ENCODE results near the gene EIF2B2. TPM values are rescaled to one million over a fixed set of nuclear protein-coding genes. Genes with fewer than 3 reads are reported as not detected.
A peak's percentile ranks its signal among the peaks of the same experiment; 100 is the strongest.

EIF2B2 gene
- total RNA-seq, 1 donor from 2014 or later, result 37.2 TPM

DNA sequence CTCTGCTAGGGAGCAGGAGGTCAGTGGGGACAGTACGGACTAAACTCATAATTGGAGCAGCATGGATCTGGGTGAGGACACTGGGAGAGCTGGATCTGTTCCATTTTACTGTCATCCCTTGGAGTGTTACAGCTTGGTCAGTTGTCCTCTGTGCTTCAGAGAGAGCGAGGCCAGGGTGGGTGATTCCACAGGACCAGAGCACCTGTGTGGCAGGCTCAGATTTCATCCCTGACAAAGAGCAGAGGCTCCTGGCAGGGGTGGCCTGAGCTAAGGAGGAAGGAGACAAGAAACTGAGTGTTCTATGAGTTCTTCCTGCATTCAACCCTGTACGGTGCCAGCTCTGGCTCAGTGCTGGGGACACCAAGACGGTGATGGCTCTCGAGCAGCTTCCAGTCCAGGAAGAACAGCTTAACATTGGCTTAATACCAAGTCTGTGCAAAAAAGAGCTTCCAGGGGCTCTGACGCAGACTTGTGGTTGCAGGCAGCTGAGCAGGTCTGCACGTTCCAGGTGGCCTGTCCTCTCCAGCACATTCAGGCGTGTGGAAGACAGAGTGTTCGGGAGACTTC lies 38.9 kb upstream of the EIF2B2 start:
- no peaks in the 10 kb centered on the region for H3K9me3 Mint-ChIP-seq
- ATAC-seq (ENCODE audit: low read depth) (no peak), DNase-seq (no peak)
- no peaks in the 10 kb centered on the region for H3K27me3 Mint-ChIP-seq
- intact Hi-C loops (cut with micrococcal nuclease), result loop anchor here (1.0 to 5.0 kb wide), 3 partner anchors 8 to 39 kb away; partner anchors contain the start of genes EIF2B2 and PGF
- H3K4me3 Mint-ChIP-seq, result no peak overlapping the region
- no peaks in the 10 kb centered on the region for H3K36me3 Mint-ChIP-seq (ENCODE audit: low read depth)
- CTCF ChIA-PET, result no interaction called here
- TF ChIP-seq, protein P1, sequence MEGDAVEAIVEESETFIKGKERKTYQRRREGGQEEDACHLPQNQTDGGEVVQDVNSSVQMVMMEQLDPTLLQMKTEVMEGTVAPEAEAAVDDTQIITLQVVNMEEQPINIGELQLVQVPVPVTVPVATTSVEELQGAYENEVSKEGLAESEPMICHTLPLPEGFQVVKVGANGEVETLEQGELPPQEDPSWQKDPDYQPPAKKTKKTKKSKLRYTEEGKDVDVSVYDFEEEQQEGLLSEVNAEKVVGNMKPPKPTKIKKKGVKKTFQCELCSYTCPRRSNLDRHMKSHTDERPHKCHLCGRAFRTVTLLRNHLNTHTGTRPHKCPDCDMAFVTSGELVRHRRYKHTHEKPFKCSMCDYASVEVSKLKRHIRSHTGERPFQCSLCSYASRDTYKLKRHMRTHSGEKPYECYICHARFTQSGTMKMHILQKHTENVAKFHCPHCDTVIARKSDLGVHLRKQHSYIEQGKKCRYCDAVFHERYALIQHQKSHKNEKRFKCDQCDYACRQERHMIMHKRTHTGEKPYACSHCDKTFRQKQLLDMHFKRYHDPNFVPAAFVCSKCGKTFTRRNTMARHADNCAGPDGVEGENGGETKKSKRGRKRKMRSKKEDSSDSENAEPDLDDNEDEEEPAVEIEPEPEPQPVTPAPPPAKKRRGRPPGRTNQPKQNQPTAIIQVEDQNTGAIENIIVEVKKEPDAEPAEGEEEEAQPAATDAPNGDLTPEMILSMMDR (IDR thresholded peaks at IDR 0.05), result no peak
- POLR2A ChIA-PET, result no interaction called here
- peaks cover 20% of the 10 kb centered on the region for H3K4me1 Mint-ChIP-seq
- H3K27ac Mint-ChIP-seq, result no peak overlapping the region

DNA sequence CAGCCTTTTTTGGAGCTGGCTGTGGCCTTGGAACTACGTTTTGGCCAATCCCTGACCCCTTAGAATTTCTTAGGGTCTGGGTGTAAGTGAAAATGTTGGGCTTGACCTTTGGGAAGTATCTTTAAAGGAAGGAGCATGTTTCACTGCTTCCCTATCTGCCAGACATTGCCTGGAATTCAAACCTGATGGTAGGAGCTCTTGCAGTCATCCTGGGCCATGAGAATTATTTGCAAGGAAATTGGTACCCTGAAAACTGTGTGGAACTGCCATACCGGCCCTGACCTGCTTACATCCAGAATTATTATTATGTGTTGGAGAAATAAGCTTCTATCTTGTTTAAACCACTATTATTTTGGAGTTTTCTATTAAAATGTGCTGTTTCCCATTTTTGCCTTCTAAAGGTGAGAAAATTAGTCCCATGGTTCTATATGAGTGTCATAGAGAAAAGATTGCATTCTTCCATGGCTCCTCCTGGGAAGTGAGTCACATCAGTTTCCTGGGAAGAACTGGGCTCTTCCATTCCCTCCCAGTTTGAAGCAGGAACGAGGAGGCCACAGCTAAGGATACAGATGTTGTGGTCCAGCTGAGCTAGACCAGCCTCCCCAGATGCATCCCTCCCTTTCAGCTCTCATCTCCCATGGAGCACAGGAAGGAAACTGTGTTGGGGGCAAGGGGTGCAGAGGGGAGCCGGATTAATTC lies 37.8 kb upstream of the EIF2B2 start:
- peaks cover 20% of the 10 kb centered on the region for H3K4me1 Mint-ChIP-seq
- POLR2A ChIA-PET, result interaction anchor here (0.6 kb wide), 1 partner anchor 97 kb away, joined by 4 read pairs; no protein-coding TSS in a partner anchor
- intact Hi-C loops (cut with micrococcal nuclease), result loop anchor here (5.0 kb wide), 1 partner anchor 37 kb away; the partner anchor contains the start of gene EIF2B2
- H3K36me3 Mint-ChIP-seq (ENCODE audit: low read depth), result no peaks in the 10 kb centered on the region
- no peak overlapping the region for H3K27ac Mint-ChIP-seq
- H3K4me3 Mint-ChIP-seq, result no peak overlapping the region
- H3K27me3 Mint-ChIP-seq, result no peaks in the 10 kb centered on the region
- DNase-seq (no peak), ATAC-seq (ENCODE audit: low read depth) (no peak)
- CTCF ChIA-PET, result no interaction called here
- no peaks in the 10 kb centered on the region for H3K9me3 Mint-ChIP-seq
- TF ChIP-seq, protein P1 (IDR thresholded peaks at IDR 0.05), result no peak

DNA sequence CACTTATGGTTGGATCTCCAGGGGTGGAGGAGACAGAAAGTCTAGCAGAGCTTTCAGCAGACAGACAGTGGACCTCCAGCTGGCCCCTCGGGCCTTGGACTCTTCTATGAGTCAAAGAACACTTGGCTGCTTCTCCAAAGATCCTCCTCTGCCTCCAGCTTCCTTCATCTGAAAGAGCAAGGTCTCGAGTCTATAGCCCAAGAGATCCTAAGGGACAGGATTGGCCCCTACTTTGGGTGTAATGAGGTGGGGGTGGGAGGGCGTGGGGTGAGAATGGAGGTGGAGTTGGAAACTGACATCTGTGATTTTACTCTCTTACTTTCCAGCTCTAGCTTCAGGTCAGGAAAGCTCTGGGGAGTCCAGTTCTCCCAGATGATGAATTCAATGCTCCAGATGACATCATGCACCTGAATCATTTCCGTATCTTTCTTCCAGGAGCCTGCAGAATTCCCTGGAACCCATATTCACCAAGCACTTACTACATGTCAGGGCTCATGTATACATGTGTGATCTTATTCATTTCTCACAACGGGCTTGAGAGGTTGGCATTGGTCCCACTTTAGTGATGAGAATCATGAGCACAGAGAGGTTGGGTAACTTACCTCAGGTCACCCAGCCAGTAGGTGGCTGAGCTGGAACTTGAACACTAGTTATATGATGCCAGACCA lies 37.1 kb upstream of the EIF2B2 start:
- Mint-ChIP-seq H3K9me3 (no peaks in the 10 kb centered on the region), H3K27me3 (no peaks in the 10 kb centered on the region), H3K36me3 (ENCODE audit: low read depth) (no peaks in the 10 kb centered on the region), H3K4me3 (no peak overlapping the region), H3K27ac (peak overlapping the region; percentile 30), H3K4me1 (peaks cover 20% of the 10 kb centered on the region)
- intact Hi-C loops (cut with micrococcal nuclease), result no loop called here
- ATAC-seq (ENCODE audit: low read depth) (no peak), DNase-seq (no peak)
- ChIA-PET CTCF (no interaction called here), POLR2A (no interaction called here)
- TF ChIP-seq, protein P1 (IDR thresholded peaks at IDR 0.05), result no peak

DNA sequence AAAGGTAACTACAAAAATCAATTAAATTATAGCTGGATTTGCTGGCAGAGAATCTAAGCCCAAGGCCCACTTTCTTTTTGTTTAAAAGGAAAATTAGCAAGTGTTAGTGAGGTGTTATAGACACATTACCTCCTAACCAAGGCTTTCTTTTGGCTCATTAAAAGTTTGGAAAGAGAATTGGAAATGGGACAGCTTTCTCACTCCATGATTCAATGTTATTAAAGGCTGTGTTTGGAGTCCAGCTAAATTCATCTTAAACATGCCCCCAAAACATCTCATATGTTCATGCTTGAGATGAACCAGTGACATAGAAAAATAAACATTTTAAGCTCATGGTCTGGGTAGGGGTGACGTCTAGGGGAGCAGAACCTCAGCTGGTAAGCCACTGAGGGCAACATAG lies 33.9 kb upstream of the EIF2B2 start:
- Mint-ChIP-seq H3K27ac (no peak overlapping the region), H3K9me3 (no peaks in the 10 kb centered on the region), H3K4me3 (no peak overlapping the region), H3K4me1 (no peaks in the 10 kb centered on the region), H3K36me3 (ENCODE audit: low read depth) (no peaks in the 10 kb centered on the region), H3K27me3 (no peaks in the 10 kb centered on the region)
- ATAC-seq (ENCODE audit: low read depth), result no peak
- no peak for DNase-seq
- ChIA-PET POLR2A (no interaction called here), CTCF (interaction anchor here (1.0 kb wide), 1 partner anchor 39 kb away, joined by 3 read pairs; no protein-coding TSS in a partner anchor)
- TF ChIP-seq, protein P1 (IDR thresholded peaks at IDR 0.05), result no peak
- intact Hi-C loops (cut with micrococcal nuclease), result loop anchor here (2.0 kb wide), 1 partner anchor 14 kb away; the partner anchor contains the start of gene PGF

DNA sequence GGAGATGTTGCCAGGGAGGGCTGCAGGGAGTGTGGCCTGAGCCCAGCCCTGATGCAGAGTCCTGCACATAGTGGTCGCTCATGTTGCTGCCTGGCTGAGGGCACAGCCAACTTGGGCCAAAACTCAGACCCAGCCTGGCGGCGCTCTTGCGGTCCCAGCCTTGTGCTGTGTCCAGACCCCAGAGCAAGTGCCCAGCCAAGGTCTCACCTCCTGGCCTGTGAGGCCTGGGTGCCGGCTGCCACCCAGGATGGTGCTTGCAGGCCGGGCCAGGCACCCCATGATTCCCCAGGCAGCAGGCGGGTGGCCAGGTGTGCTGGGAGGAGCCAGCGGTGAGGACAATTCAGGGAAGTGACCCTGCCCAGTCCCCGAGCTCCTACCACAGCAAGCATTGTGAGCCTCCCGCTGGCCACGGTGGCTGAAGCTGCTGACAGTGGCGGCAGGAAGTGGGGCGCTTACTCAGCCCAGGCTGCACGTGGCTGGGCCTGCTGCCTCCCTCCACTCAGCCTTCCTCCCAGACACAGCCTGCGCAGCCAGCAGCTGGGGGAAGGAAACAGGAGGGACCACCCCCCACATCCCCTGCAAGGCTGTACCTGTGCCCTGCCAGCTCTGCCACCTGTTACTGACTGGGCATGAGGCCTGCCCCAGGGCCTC lies 29.6 kb upstream of the EIF2B2 start:
- CTCF ChIA-PET, result no interaction called here
- POLR2A ChIA-PET, result no interaction called here
- no peak for ATAC-seq (ENCODE audit: low read depth)
- intact Hi-C loops (cut with micrococcal nuclease), result no loop called here
- no peaks in the 10 kb centered on the region for H3K4me1 Mint-ChIP-seq
- H3K9me3 Mint-ChIP-seq, result no peaks in the 10 kb centered on the region
- H3K27me3 Mint-ChIP-seq, result no peaks in the 10 kb centered on the region
- TF ChIP-seq, protein P1 (IDR thresholded peaks at IDR 0.05), result no peak
- no peak for DNase-seq
- H3K4me3 Mint-ChIP-seq, result no peak overlapping the region
- H3K27ac Mint-ChIP-seq, result no peak overlapping the region
- H3K36me3 Mint-ChIP-seq (ENCODE audit: low read depth), result no peaks in the 10 kb centered on the region
